Stimulated activated CD8-positive, alpha-beta memory T cell treated with anti-CD3 and anti-CD28 coated beads, Interleukin-2, amount 100 ng/mL, for 48 hours (primary cell): ENCODE measurements around the gene CLTB.
"Not testable (repeated sequence)": the region's sequence is repeated elsewhere in the genome, so short reads cannot be mapped to it uniquely, and the experiment has no call there.

Experiments used
- DNase-seq, 2 donors: peaks; one replicate each; pipeline ENCODE4 v3.0.0-alpha.2; 2020; ENCODE audit warnings: low read depth in 2 of 2

Gene CLTB

DNA sequence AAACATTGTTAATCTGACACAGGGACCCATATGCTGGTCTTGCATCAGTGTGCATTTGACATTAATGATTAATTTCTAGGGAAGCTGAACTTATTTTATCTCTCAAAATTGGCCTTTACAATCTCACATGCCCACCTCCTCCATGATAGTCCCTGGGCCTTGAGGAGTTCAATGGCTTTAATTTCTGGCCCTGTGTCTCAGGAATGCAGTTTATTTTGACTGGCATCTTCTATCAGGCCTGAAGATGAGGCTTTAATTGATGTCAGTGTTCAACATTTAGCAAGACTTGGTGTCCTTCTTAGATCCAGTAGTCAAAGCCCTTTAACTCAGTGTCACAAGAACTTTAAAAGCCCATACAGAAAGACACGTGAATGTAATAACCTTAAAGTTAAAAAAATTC is 10.5 kb upstream of the CLTB start:
- no peak for DNase-seq

- no peak for DNase-seq
These were observed 9.5 kb upstream of the CLTB start for GRCh38 chr5:176425791-176426190.

DNA sequence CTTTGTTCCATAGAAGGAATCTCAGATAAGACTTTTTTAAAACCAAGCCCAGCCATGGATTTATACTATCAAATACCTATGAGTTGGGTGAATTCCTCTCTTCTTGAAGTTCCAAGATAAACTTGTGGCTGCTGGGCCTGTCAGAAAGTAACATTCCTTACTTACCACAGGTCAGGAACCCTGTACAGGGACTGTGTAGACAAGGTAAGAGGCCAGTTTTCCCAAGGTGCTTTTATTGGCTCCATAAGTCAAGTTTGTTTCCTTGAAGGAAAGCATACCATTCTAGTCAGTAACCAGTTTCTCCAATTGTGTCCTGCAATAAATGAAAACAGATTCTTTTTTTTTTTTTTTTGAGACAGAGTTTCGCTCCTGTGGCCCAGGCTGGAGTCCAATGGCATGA is 8.8 kb upstream of the CLTB start:
- DNase-seq, result no peak

GRCh38 chr5:176424181-176424580 is 7.8 kb upstream of the CLTB start:
- no peak for DNase-seq

DNA sequence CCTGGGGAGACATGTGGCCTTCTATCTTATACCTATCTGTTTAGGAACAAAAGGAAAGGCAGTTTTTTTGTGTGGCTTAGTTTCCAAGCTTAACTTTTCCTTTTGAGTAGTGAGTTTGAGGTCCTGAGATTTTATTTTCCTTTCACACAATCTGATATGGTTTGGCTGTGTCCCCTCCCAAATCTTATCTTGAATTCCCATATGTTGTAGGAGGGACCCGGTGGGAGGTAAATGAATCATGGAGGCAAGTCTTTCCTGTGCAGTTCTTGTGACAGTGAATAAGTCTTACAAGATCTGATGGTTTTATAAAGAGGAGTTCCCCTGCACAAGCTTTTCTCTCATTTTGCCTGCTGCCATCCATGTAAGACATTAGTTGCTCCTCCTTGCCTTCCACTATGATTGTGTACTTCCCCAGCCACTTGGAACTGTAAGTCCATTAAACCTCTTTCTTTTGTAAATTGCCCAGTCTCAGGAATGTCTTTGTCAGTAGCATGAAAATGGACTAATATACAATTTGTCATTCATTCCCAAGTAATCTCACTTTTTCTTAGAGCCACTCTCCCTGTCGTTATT is 4.7 kb upstream of the CLTB start:
- DNase-seq, result no peak

- no peak for DNase-seq
These were observed 3.7 kb upstream of the CLTB start for GRCh38 chr5:176420086-176420485.

- DNase-seq, result no peak
These were observed 1.9 kb upstream of the CLTB start for GRCh38 chr5:176418251-176418650.

- DNase-seq, result no peak
These were observed 626 bp upstream of the CLTB start for GRCh38 chr5:176416965-176417364.

- no peak for DNase-seq
These were observed 943 bp downstream of the CLTB start for GRCh38 chr5:176415240-176415951.

GRCh38 chr5:176414704-176415103 is 1.6 kb downstream of the CLTB start:
- no peak for DNase-seq

- DNase-seq, result no peak
These were observed 2.6 kb downstream of the CLTB start for GRCh38 chr5:176413709-176414191.

DNA sequence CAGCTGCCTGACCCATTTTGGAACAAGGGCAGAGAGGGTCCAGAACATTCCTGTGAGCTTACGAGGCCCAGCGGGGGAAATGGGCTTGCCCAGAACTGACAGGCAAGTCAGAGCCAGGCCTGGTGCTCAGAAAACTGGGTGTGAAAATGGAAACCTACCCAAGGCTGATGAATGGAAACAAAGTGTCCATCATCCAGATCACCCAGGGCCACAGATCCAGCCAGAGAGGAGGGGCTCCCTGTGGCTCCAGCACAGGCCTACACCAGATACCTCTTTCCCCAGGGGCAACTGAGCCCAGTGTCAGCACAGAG is 3.1 kb downstream of the CLTB start:
- no peak for DNase-seq

- DNase-seq, result no peak
These were observed 3.7 kb downstream of the CLTB start for GRCh38 chr5:176412517-176413254.

DNA sequence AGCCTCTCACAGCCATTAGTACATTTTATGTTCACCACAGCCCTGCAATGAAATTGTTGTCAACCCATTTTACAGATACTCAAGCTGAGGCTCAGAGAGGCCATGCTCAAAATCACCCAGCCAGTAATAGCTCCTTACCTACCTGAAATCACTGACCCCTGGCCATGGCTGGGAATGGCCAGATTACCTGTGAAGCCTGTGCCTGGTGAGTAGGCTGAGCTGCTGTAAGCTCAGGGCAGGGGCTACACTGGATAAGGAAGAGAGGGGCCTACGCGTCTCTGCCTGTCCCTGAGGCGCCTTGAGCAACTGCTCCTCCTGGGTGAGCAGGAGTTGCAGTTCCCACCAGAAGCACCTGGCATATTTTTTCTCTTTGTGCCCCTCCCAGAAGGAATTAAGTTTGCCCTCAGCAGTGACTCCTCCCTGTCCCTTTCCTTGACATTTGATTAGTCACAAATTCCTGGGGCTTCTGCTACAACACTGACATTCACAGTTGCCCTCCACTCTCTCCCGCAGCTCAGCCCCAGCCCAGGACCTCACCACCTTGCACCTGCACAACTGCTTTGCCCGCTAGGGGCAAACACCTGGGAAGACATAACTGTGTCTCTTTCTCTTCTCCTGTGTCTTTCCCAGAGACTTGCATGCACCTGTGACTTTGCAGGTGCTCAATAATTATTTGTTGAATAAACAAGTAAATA is 5.7 kb downstream of the CLTB start:
- DNase-seq, result no peak

- DNase-seq, result no peak
These were observed 6.6 kb downstream of the CLTB start for GRCh38 chr5:176409765-176410164.

DNA sequence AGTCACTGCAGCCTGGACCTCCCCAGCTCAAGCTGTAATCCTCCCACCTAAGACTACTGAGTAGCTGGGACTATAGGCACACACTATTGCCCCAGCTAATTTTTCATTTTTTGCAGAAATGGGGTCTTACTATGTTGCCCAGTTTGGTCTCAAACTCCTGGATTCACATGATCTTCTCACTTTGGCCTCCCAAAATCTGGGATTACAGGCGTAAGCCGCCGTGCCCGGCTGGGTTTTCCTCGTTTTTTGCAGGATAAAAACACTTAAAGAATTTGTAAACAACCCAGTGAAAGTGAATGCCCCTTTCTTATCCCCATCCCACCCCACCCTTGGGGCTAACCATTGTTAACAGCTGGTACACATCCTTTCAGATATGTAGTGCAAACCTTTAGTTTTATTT is 7.7 kb downstream of the CLTB start:
- DNase-seq, result no peak

DNA sequence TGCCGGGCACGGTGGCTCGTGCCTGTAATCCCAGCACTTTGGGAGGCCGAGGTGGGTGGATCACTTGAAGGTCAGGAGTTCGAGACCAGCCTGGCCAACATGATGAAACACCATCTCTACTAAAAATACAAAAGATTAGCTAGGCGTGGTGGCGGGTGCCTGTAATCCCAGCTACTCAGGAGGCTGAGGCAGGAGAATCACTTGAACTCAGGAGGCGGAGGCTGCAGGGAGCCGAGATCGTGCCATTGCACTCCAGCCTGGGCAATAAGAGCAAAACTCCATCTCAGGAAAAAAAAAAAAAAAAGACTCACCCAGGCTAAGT is 8.1 kb downstream of the CLTB start:
- DNase-seq, result not testable (repeated sequence)

DNA sequence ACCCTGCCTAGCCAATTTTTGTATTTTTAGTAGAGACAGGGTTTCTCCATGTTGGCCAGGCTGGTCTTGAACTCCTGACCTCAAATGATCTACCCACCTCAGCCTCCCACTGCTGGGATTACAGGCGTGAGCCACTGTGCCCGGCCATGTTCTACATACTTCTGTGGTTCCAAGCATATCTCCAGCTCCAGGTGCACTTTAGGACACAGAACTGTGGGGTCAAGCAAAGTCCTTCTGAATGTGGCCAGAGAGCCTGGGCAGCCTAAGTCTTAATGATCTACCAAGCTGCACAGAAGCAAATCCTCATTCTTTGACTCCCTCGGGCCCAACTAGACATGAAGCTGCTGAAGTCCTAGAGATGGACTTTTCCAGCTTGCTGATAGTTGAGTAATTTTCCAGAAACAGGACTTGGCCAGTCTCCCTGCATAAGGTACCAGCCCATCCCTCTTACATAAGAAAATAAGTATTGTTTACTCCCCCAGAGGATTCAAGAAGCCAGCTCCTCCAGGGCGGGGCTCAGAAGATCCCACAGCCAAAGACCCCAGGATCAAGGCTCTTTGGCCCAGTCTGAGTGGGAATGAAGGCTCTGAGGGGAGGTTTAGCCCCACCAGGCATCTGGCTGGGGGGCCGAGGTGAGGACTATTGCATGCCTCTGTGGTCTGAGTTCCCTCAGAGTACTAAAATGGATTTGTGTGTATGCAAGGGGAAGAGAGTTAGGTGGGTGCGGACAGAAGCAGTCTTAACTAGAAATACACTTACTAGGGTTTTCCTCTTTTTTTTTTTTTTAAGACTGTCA is 8.7 kb downstream of the CLTB start:
- no peak for DNase-seq

- no peak for DNase-seq
These were observed 9.8 kb downstream of the CLTB start for GRCh38 chr5:176406436-176407052.

DNA sequence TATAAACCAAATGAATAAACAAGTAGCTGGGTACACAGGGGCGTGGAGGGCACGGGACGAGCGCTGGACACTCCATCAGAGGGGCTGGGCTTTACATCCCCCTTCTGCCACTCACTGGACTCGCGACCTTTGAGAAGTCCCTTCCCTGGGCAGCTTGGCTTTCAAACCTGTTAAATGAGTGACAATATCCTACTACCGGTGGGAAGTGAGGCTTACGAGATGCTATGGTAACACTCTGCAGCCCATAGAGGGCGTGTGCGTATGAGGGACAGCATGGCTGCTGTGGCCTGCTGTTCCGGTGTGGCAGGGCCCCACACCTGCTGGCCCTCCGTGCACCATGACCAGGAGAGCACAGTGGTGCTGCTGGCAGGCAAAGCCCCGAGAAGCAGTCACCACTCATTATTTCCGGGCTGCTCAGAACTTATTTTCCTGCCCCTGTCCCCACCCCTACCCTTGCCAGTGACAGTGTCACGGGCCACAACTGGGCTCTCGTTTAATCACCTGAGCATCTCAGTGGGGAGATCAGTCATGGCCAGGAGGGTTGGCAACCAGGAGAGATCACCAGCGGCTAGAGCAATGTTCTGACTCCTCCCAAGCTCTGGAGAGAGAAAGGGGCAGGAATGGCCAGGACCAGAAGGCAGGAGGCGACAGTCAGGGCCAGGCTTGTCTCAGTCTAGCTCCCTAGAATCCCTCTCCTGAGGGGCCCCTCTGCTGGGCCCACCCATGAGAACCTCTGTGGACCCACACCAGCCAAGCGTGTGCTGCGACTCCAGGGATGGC is 10.5 kb downstream of the CLTB start:
- DNase-seq, result no peak
